GM18511 (cell line): ENCODE results near the gene ELOVL4.

ENCODE experiments used
- ATAC-seq: cut with Tn5 transposase; IDR thresholded peaks from one replicate; pipeline ENCODE4 v1.9.1; 2021; ENCODE audit warnings: mild to moderate bottlenecking, moderate library complexity; ENCODE audit not compliant: unreplicated experiment

The ELOVL4 gene

GRCh38 chr6:79947191-79948186 lies at the start of gene ELOVL4:
TSS of gene ELOVL4 (minus strand) at chr6:79947553. CDS start at chr6:79947279, 274 bp downstream.
- ATAC-seq: peak; percentile 55

GRCh38 chr6:79993911-79994309 lies 46.6 kb upstream of the ELOVL4 start:
- no peak for ATAC-seq

- no peak for ATAC-seq
Measured at GRCh38 chr6:79993012-79993910, 45.9 kb upstream of the ELOVL4 start.

- no peak for ATAC-seq
Measured at GRCh38 chr6:79989641-79990040, 42.3 kb upstream of the ELOVL4 start.

- ATAC-seq: peak; percentile 46
Measured at GRCh38 chr6:79985128-79985527, 37.8 kb upstream of the ELOVL4 start.

GRCh38 chr6:79984261-79984660 lies 36.9 kb upstream of the ELOVL4 start:
- ATAC-seq: peak; percentile 75

GRCh38 chr6:79981652-79982051 lies 34.3 kb upstream of the ELOVL4 start:
- ATAC-seq: no peak

GRCh38 chr6:79971193-79971592 lies 23.8 kb upstream of the ELOVL4 start:
- ATAC-seq: no peak

GRCh38 chr6:79969784-79970183 lies 22.4 kb upstream of the ELOVL4 start:
- ATAC-seq: no peak

GRCh38 chr6:79967178-79967577 lies 19.8 kb upstream of the ELOVL4 start:
- no peak for ATAC-seq

GRCh38 chr6:79964607-79965081 lies 17.3 kb upstream of the ELOVL4 start:
- ATAC-seq: no peak

GRCh38 chr6:79954849-79955248 lies 7.5 kb upstream of the ELOVL4 start:
- no peak for ATAC-seq

- peak; percentile 63 for ATAC-seq
Measured at GRCh38 chr6:79949233-79949632, 1.9 kb upstream of the ELOVL4 start.

- ATAC-seq: peak; percentile 40
Measured at GRCh38 chr6:79946272-79947190, 822 bp downstream of the ELOVL4 start.

GRCh38 chr6:79943133-79943532 lies 4.2 kb downstream of the ELOVL4 start:
- ATAC-seq: no peak

- no peak for ATAC-seq
Measured at GRCh38 chr6:79941489-79942151, 5.7 kb downstream of the ELOVL4 start.

- ATAC-seq: no peak
Measured at GRCh38 chr6:79928478-79928998, 18.8 kb downstream of the ELOVL4 start.

- no peak for ATAC-seq
Measured at GRCh38 chr6:79927758-79928157, 19.6 kb downstream of the ELOVL4 start.

- no peak for ATAC-seq
Measured at GRCh38 chr6:79923270-79923669, 24.1 kb downstream of the ELOVL4 start.
